ENCODE data around the gene LACTB. TPM values are rescaled to one million over a fixed set of nuclear protein-coding genes. Genes with fewer than 3 reads are reported as not detected.
"Not testable (repeated sequence)": the region's sequence is repeated elsewhere in the genome, so short reads cannot be mapped to it uniquely, and the experiment has no call there.

Gene LACTB
- total RNA-seq, 1 donor from 2014 or later, result 10.2 TPM

GRCh38 chr15:63094495-63094931 is 27.1 kb upstream of the LACTB start:
- no peak for TF ChIP-seq CTCF (IDR thresholded peaks at IDR 0.05; ENCODE audit: unreplicated experiment)
- DNase-seq (ENCODE audit: low spot score, unreplicated experiment), result no peak
- H3K27ac Mint-ChIP-seq, result no peak overlapping the region
- no peaks in the 10 kb centered on the region for H3K27me3 Mint-ChIP-seq
- H3K36me3 Mint-ChIP-seq (ENCODE audit: insufficient read depth), result no peaks in the 10 kb centered on the region
- H3K4me1 Mint-ChIP-seq (ENCODE audit: low read depth), result peaks cover 1% of the 10 kb centered on the region
- no peak overlapping the region for H3K4me3 Mint-ChIP-seq (ENCODE audit: low read depth)
- H3K9me3 Mint-ChIP-seq (ENCODE audit: low read depth), result peaks cover under 1% of the 10 kb centered on the region

- Mint-ChIP-seq H3K36me3 (ENCODE audit: insufficient read depth) (no peaks in the 10 kb centered on the region), H3K4me1 (ENCODE audit: low read depth) (no peaks in the 10 kb centered on the region), H3K4me3 (ENCODE audit: low read depth) (no peak overlapping the region), H3K9me3 (ENCODE audit: low read depth) (peaks cover 3% of the 10 kb centered on the region), H3K27me3 (no peaks in the 10 kb centered on the region), H3K27ac (no peak overlapping the region)
- no peak for TF ChIP-seq CTCF (IDR thresholded peaks at IDR 0.05; ENCODE audit: unreplicated experiment)
- DNase-seq (ENCODE audit: low spot score, unreplicated experiment), result no peak
Measured at GRCh38 chr15:63096178-63096577, 25.5 kb upstream of the LACTB start.

GRCh38 chr15:63098901-63099300 is 22.8 kb upstream of the LACTB start:
- not testable (repeated sequence) for H3K4me1 Mint-ChIP-seq (ENCODE audit: low read depth); H3K9me3 Mint-ChIP-seq (ENCODE audit: low read depth); H3K36me3 Mint-ChIP-seq (ENCODE audit: insufficient read depth); H3K4me3 Mint-ChIP-seq (ENCODE audit: low read depth); H3K27ac Mint-ChIP-seq; DNase-seq (ENCODE audit: low spot score, unreplicated experiment); H3K27me3 Mint-ChIP-seq

- H3K9me3 Mint-ChIP-seq (ENCODE audit: low read depth); H3K27me3 Mint-ChIP-seq; H3K4me3 Mint-ChIP-seq (ENCODE audit: low read depth); H3K27ac Mint-ChIP-seq; H3K36me3 Mint-ChIP-seq (ENCODE audit: insufficient read depth); DNase-seq (ENCODE audit: low spot score, unreplicated experiment); H3K4me1 Mint-ChIP-seq (ENCODE audit: low read depth): not testable (repeated sequence)
Measured at GRCh38 chr15:63099581-63099980, 22.1 kb upstream of the LACTB start.

GRCh38 chr15:63103416-63103815 is 18.2 kb upstream of the LACTB start:
- H3K36me3 Mint-ChIP-seq (ENCODE audit: insufficient read depth), result no peaks in the 10 kb centered on the region
- peaks cover 3% of the 10 kb centered on the region for H3K9me3 Mint-ChIP-seq (ENCODE audit: low read depth)
- no peak for TF ChIP-seq CTCF (IDR thresholded peaks at IDR 0.05; ENCODE audit: unreplicated experiment)
- no peak overlapping the region for H3K4me3 Mint-ChIP-seq (ENCODE audit: low read depth)
- DNase-seq (ENCODE audit: low spot score, unreplicated experiment), result no peak
- H3K27ac Mint-ChIP-seq, result no peak overlapping the region
- no peaks in the 10 kb centered on the region for H3K4me1 Mint-ChIP-seq (ENCODE audit: low read depth)
- no peaks in the 10 kb centered on the region for H3K27me3 Mint-ChIP-seq

- Mint-ChIP-seq H3K27ac (no peak overlapping the region), H3K9me3 (ENCODE audit: low read depth) (peaks cover under 1% of the 10 kb centered on the region)
Measured at GRCh38 chr15:63104727-63105126, 16.9 kb upstream of the LACTB start.

GRCh38 chr15:63105354-63105753 is 16.3 kb upstream of the LACTB start:
- not testable (repeated sequence) for H3K27me3 Mint-ChIP-seq; H3K4me3 Mint-ChIP-seq (ENCODE audit: low read depth); DNase-seq (ENCODE audit: low spot score, unreplicated experiment); H3K36me3 Mint-ChIP-seq (ENCODE audit: insufficient read depth); H3K4me1 Mint-ChIP-seq (ENCODE audit: low read depth); H3K9me3 Mint-ChIP-seq (ENCODE audit: low read depth); H3K27ac Mint-ChIP-seq

More at GRCh38 chr15:63104727-63105126, 16.9 kb upstream of the LACTB start:
- no peaks in the 10 kb centered on the region for H3K4me1 Mint-ChIP-seq (ENCODE audit: low read depth)
- no peak for DNase-seq (ENCODE audit: low spot score, unreplicated experiment)
- H3K27me3 Mint-ChIP-seq, result peaks cover 2% of the 10 kb centered on the region
- TF ChIP-seq CTCF (IDR thresholded peaks at IDR 0.05; ENCODE audit: unreplicated experiment), result no peak
- H3K36me3 Mint-ChIP-seq (ENCODE audit: insufficient read depth), result no peaks in the 10 kb centered on the region
- no peak overlapping the region for H3K4me3 Mint-ChIP-seq (ENCODE audit: low read depth)

Data from progenitor cell of endocrine pancreas (in vitro differentiated cells).